Measurements from ENCODE around the gene RIN3. TPM values are rescaled to one million over a fixed set of nuclear protein-coding genes. Genes with fewer than 3 reads are reported as not detected.

The RIN3 gene
- total RNA-seq, 4 donors from 2014 or later = 15.4 to 53.6 (median 39.7) TPM

- Histone ChIP-seq H3K27ac (peak overlapping the region in 2 of 4 donors; percentile 10 to 11), H3K36me3 (no peaks in the 10 kb centered on the region), H3K9me3 (no peaks in the 10 kb centered on the region), H3K4me3 (no peak overlapping the region), H3K27me3 (no peaks in the 10 kb centered on the region), H3K4me1 (no peaks in the 10 kb centered on the region)
- DNase-seq = peak in 1 of 3 donors; percentile 57
- TF ChIP-seq POLR2A (IDR thresholded peaks at IDR 0.05) = no peak
- TF ChIP-seq, protein P1, sequence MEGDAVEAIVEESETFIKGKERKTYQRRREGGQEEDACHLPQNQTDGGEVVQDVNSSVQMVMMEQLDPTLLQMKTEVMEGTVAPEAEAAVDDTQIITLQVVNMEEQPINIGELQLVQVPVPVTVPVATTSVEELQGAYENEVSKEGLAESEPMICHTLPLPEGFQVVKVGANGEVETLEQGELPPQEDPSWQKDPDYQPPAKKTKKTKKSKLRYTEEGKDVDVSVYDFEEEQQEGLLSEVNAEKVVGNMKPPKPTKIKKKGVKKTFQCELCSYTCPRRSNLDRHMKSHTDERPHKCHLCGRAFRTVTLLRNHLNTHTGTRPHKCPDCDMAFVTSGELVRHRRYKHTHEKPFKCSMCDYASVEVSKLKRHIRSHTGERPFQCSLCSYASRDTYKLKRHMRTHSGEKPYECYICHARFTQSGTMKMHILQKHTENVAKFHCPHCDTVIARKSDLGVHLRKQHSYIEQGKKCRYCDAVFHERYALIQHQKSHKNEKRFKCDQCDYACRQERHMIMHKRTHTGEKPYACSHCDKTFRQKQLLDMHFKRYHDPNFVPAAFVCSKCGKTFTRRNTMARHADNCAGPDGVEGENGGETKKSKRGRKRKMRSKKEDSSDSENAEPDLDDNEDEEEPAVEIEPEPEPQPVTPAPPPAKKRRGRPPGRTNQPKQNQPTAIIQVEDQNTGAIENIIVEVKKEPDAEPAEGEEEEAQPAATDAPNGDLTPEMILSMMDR (IDR thresholded peaks at IDR 0.05) = no peak
Measured at GRCh38 chr14:92473261-92473968, 40.2 kb upstream of the RIN3 start.

DNA sequence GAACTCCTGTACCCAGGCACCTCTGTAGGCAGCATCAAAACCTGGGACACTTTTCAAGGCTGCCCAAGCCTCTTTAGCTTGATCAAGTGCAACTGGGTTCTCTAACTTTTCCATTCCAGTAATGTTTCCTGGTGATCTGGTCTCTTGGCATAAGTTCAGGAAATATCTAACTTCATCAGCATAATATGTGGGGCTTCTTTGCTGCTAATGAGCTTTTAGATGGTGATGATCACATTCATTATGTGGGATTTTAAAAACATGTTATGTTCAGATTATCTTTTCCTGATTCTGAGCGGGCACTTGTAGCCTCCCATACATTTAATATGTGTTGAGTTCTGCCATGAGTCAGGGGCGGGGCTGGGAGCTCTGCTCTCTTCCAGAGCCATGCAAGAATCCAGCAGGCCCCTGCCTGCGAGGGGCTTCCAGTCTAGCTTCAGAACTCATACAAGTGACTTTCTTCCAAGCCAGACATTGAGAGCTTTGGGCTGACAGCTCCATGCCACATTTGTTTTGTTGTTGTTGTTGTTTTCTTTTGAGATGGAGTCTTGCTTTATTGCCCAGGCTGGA, 39.5 kb upstream of the RIN3 start:
- TF ChIP-seq, protein P1 (IDR thresholded peaks at IDR 0.05) = no peak
- no peak for TF ChIP-seq POLR2A (IDR thresholded peaks at IDR 0.05)
- H3K9me3 ChIP-seq = no peaks in the 10 kb centered on the region
- H3K4me1 ChIP-seq = no peaks in the 10 kb centered on the region
- H3K27me3 ChIP-seq = no peaks in the 10 kb centered on the region
- no peak overlapping the region for H3K4me3 ChIP-seq
- H3K27ac ChIP-seq = peak overlapping the region in 1 of 4 donors; percentile 4
- H3K36me3 ChIP-seq = no peaks in the 10 kb centered on the region
- no peak for DNase-seq

DNA sequence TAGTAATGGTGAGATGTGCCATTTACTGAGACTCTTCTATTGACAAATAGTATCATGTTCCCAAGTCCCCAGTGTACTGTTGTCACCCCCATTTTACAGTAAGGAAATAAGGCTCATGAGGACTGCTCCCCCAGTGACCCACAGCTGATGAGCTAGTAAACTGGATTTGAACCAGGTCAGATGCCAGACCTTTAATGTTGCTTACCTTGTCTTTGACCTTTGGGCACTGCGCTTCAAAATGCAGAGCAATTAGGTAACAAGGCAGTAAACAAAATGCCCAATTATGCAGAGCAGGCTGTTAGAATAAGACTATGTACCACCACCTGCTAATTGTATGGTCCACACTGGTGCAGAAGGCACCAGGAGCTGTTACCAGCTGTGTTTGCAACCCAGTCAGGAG, 38.5 kb upstream of the RIN3 start:
- TF ChIP-seq, protein P1 (IDR thresholded peaks at IDR 0.05) = no peak
- TF ChIP-seq POLR2A (IDR thresholded peaks at IDR 0.05) = no peak
- Histone ChIP-seq H3K4me3 (no peak overlapping the region), H3K4me1 (no peaks in the 10 kb centered on the region), H3K27me3 (no peaks in the 10 kb centered on the region), H3K9me3 (no peaks in the 10 kb centered on the region), H3K27ac (peak overlapping the region in 1 of 4 donors; percentile 1), H3K36me3 (no peaks in the 10 kb centered on the region)
- no peak for DNase-seq

- H3K9me3 ChIP-seq = no peaks in the 10 kb centered on the region
- H3K4me1 ChIP-seq = no peaks in the 10 kb centered on the region
- DNase-seq = no peak
- H3K36me3 ChIP-seq = no peaks in the 10 kb centered on the region
- TF ChIP-seq, protein P1 (IDR thresholded peaks at IDR 0.05) = no peak
- TF ChIP-seq POLR2A (IDR thresholded peaks at IDR 0.05) = no peak
- no peak overlapping the region for H3K4me3 ChIP-seq
- H3K27ac ChIP-seq = peak overlapping the region in 1 of 4 donors; percentile 1
- H3K27me3 ChIP-seq = no peaks in the 10 kb centered on the region
Measured at GRCh38 chr14:92475451-92476187, 38.0 kb upstream of the RIN3 start.

DNA sequence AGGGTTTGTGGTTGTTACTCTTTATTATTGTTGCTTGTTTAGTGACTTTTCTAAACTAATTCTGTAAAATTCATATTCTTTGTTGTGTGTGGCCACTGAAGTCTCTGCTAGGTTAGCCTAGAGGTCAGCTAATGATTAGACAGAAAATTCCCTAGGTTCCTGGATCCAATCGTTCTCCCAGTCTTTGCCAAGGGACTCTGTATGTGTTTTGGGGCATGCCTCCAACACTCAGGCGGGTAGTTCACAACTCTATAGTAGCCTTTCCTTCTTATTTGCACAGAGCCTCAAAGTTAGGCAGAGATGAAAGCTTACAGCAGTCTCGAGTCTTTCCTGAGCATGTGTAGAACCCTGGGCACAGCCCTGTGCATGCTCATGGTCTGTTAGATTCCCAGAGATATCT, 32.7 kb upstream of the RIN3 start:
- Histone ChIP-seq H3K9me3 (no peaks in the 10 kb centered on the region), H3K27ac (no peak overlapping the region), H3K4me1 (no peaks in the 10 kb centered on the region), H3K4me3 (no peak overlapping the region), H3K36me3 (no peaks in the 10 kb centered on the region), H3K27me3 (no peaks in the 10 kb centered on the region)
- TF ChIP-seq POLR2A (IDR thresholded peaks at IDR 0.05) = no peak
- TF ChIP-seq, protein P1 (IDR thresholded peaks at IDR 0.05) = no peak
- no peak for DNase-seq

Measured in Peyer's patch (tissue), 4 donors.